ENCODE measurements around the gene APLP1.

The APLP1 gene

GRCh38 chr19:35856546-35857149 lies 11.7 kb upstream of the APLP1 start, which contains the start of gene KIRREL2:
TSS of gene KIRREL2 (plus strand) at chr19:35856911. CDS start at chr19:35857120, 209 bp downstream.
- Histone ChIP-seq H3K4me1 (ENCODE audit: low read length) (no peaks in the 10 kb centered on the region), H3K27ac (ENCODE audit: low read length) (no peak within 1 kb of the TSS), H3K79me2 (ENCODE audit: low read length) (no peaks in the 10 kb centered on the region), H3K4me2 (ENCODE audit: low read depth, low read length) (peak within 1 kb of the TSS; percentile 73), H4K20me1 (ENCODE audit: insufficient read depth, low read length) (no peaks in the 10 kb centered on the region), H3K9me2 (replicated peaks; ENCODE audit: insufficient read depth, low read length) (no peaks in the 10 kb centered on the region), H3K9ac (ENCODE audit: low read length) (no peak within 1 kb of the TSS), H3K9me3 (replicated peaks; ENCODE audit: insufficient read depth, low read length) (no peaks in the 10 kb centered on the region), H3K36me3 (replicated peaks; ENCODE audit: insufficient read depth, low read length) (no peaks in the 10 kb centered on the region), H2AFZ (ENCODE audit: low read length) (0 out of 2 replicates have a peak within 1 kb of the TSS, but pooled peaks have one; percentile 53), H3K27me3 (replicated peaks; ENCODE audit: insufficient read depth, low read length) (peaks cover 98% of the 10 kb centered on the region), H3K4me3 (ENCODE audit: low read length) (peak within 1 kb of the TSS; percentile 41; the same call in 1 of the 2 replicates), H3F3A (ENCODE audit: insufficient read depth, low read length) (no peaks in the 10 kb centered on the region)
- DNase-seq, result no peak
- no peak for TF ChIP-seq CTCF (IDR thresholded peaks at IDR 0.05; ENCODE audit: low read length)
- no peak for TF ChIP-seq EZH2phosphoT487 (IDR thresholded peaks at IDR 0.05; ENCODE audit: low read length)
- TF ChIP-seq EZH2 (optimal IDR thresholded peaks at IDR 0.05; ENCODE audit: low read depth, low read length), result no peak

- DNase-seq, result no peak
- Histone ChIP-seq H2AFZ (ENCODE audit: low read length) (no peak overlapping the region), H3K4me1 (ENCODE audit: low read length) (no peaks in the 10 kb centered on the region), H3K4me2 (ENCODE audit: low read depth, low read length) (no peak overlapping the region), H3K36me3 (replicated peaks; ENCODE audit: insufficient read depth, low read length) (no peaks in the 10 kb centered on the region), H3K27ac (ENCODE audit: low read length) (no peak overlapping the region), H4K20me1 (ENCODE audit: insufficient read depth, low read length) (no peaks in the 10 kb centered on the region), H3K4me3 (ENCODE audit: low read length) (no peak overlapping the region), H3K9ac (ENCODE audit: low read length) (no peak overlapping the region), H3K27me3 (replicated peaks; ENCODE audit: insufficient read depth, low read length) (peaks cover 97% of the 10 kb centered on the region), H3K9me2 (replicated peaks; ENCODE audit: insufficient read depth, low read length) (no peaks in the 10 kb centered on the region), H3K9me3 (replicated peaks; ENCODE audit: insufficient read depth, low read length) (no peaks in the 10 kb centered on the region), H3F3A (ENCODE audit: insufficient read depth, low read length) (no peaks in the 10 kb centered on the region), H3K79me2 (ENCODE audit: low read length) (no peaks in the 10 kb centered on the region)
- TF ChIP-seq EZH2 (optimal IDR thresholded peaks at IDR 0.05; ENCODE audit: low read depth, low read length) (no peak), EZH2phosphoT487 (IDR thresholded peaks at IDR 0.05; ENCODE audit: low read length) (no peak), CTCF (IDR thresholded peaks at IDR 0.05; ENCODE audit: low read length) (no peak)
These were observed 10.1 kb upstream of the APLP1 start for GRCh38 chr19:35858311-35858710.

- H3K36me3 ChIP-seq (replicated peaks; ENCODE audit: insufficient read depth, low read length), result no peaks in the 10 kb centered on the region
- H3F3A ChIP-seq (ENCODE audit: insufficient read depth, low read length), result no peaks in the 10 kb centered on the region
- H3K4me1 ChIP-seq (ENCODE audit: low read length), result no peaks in the 10 kb centered on the region
- H3K9me2 ChIP-seq (replicated peaks; ENCODE audit: insufficient read depth, low read length), result no peaks in the 10 kb centered on the region
- no peak for TF ChIP-seq EZH2phosphoT487 (IDR thresholded peaks at IDR 0.05; ENCODE audit: low read length)
- TF ChIP-seq EZH2 (optimal IDR thresholded peaks at IDR 0.05; ENCODE audit: low read depth, low read length), result no peak
- no peak for TF ChIP-seq CTCF (IDR thresholded peaks at IDR 0.05; ENCODE audit: low read length)
- H3K9me3 ChIP-seq (replicated peaks; ENCODE audit: insufficient read depth, low read length), result no peaks in the 10 kb centered on the region
- H3K4me3 ChIP-seq (ENCODE audit: low read length), result no peak overlapping the region
- H3K27me3 ChIP-seq (replicated peaks; ENCODE audit: insufficient read depth, low read length), result peaks cover 94% of the 10 kb centered on the region
- no peak overlapping the region for H3K4me2 ChIP-seq (ENCODE audit: low read depth, low read length)
- no peaks in the 10 kb centered on the region for H4K20me1 ChIP-seq (ENCODE audit: insufficient read depth, low read length)
- no peak for DNase-seq
- H3K9ac ChIP-seq (ENCODE audit: low read length), result no peak overlapping the region
- no peaks in the 10 kb centered on the region for H3K79me2 ChIP-seq (ENCODE audit: low read length)
- no peak overlapping the region for H2AFZ ChIP-seq (ENCODE audit: low read length)
- H3K27ac ChIP-seq (ENCODE audit: low read length), result no peak overlapping the region
These were observed 9.0 kb upstream of the APLP1 start for GRCh38 chr19:35859414-35859813.
